Measurements from ENCODE around the gene ABCB6.

ABCB6 gene

DNA sequence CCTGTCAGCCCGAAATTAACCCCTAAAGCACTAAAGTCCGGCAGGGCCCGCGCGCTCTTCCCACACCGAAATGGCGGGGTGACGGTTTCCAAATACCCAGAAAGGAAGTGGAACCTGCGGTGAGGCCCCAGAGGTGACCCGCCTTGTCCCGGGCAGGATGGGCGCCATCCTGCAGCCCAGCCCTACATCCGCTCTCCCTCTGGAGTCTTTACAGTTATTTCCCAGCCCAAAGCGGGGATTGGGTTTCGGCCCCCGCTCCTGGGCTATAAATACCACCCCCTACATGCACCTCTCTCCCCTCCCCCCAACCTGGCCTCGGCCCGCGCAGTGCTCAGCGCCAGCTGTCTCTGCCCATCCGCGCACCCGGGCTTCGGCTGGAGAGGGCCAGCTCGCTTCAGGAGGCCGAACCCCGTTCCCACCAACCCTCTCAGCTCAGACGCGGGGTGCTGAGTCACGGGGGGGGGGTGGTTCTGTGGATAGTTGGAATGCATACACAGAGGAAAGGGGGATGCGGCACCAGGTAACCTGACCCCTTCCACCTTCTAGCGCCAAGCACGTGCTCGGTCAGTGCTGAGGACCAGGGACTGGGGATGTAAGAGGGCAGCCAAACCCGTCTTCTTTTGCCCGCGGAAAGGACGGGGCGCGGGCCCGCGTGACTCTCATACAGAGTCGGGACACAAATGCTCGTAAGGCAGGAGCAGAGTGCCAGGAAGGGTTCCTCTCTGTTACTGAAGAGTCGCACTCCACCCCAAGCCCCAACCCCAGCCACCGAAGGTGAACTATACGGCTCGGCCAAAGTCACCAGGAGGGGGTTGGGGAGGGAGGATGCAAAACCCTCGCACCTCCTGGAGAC lies 34.4 kb upstream of the ABCB6 start, which contains the start of gene TUBA4B:
Gene TUBA4B (plus strand): TSS at position 344 of the 853 bp plus-strand sequence. CDS start 165 bp downstream, at position 509.
- peak within 1 kb of the TSS; percentile 71 for H3K9ac ChIP-seq
- H3K4me2 ChIP-seq, result peak within 1 kb of the TSS; percentile 98
- peaks cover 72% of the 10 kb centered on the region for H3K4me1 ChIP-seq
- no peak for TF ChIP-seq Cebpa-rat (IDR thresholded peaks at IDR 0.05)
- peaks cover 13% of the 10 kb centered on the region; the same call in 1 of the 2 replicates for H3K36me3 ChIP-seq
- no peaks in the 10 kb centered on the region for H3K9me3 ChIP-seq
- peak within 1 kb of the TSS; percentile 67 for H3K27ac ChIP-seq
- 0 out of 2 replicates have a peak, but pooled peaks cover 5% of the 10 kb centered on the region for H4K20me1 ChIP-seq
- H3K4me3 ChIP-seq, result peak within 1 kb of the TSS; percentile 71
- H3K27me3 ChIP-seq, result peaks cover 16% of the 10 kb centered on the region; the same call in 1 of the 2 replicates

DNA sequence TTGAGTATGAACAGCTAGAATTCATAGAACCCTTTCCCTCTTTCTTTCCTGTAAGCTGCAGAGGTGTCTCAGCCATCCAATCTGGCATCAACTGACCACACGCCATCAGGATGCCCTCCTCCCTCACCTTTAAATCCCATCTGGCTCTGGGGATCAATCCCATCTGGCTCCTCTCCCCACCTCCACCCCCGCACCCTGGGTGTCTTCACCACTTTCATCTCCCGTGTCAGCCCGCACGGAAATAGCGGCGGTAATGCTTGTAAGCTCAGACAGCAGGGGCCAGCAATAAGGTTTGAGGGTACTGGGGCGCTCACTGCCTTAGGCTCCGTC lies 33.8 kb upstream of the ABCB6 start:
- peak overlapping the region; percentile 67; the same call in 1 of the 2 replicates for H3K27ac ChIP-seq

DNA sequence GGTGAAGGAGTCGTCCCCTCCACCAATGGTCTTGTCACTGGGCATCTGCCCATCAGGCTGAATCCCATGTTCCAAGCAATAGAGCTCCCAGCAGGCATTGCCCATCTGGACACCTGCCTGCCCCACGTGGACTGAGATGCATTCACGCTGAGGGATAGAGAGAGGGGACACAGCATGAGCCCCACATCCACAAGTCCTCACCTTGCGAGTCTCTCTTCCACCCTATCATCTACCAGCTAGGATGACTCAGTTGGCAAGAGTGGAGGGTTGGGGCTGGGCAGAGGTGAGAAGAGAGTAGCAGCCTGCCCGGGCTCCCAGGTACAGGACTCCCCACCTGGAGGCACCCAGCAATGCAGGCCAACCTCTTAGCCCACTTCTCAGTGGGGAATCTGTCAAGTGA lies 33.3 kb upstream of the ABCB6 start:
- Histone ChIP-seq H3K4me3 (peak overlapping the region; percentile 71), H3K27ac (no peak overlapping the region), H4K20me1 (0 out of 2 replicates have a peak, but pooled peaks cover 5% of the 10 kb centered on the region), H3K9me3 (no peaks in the 10 kb centered on the region), H3K4me1 (peaks cover 83% of the 10 kb centered on the region), H3K36me3 (peaks cover 17% of the 10 kb centered on the region; the same call in 1 of the 2 replicates), H3K27me3 (peaks cover 16% of the 10 kb centered on the region; the same call in 1 of the 2 replicates), H3K4me2 (peak overlapping the region; percentile 98), H3K9ac (peak overlapping the region; percentile 71; the same call in 1 of the 2 replicates)
- TF ChIP-seq Cebpa-rat (IDR thresholded peaks at IDR 0.05), result no peak

More for the DNA sequence above, 33.8 kb upstream of the ABCB6 start:
- peak overlapping the region; percentile 98 for H3K4me2 ChIP-seq
- no peak for TF ChIP-seq Cebpa-rat (IDR thresholded peaks at IDR 0.05)
- H3K9me3 ChIP-seq, result no peaks in the 10 kb centered on the region
- peaks cover 16% of the 10 kb centered on the region; the same call in 1 of the 2 replicates for H3K27me3 ChIP-seq
- H3K4me3 ChIP-seq, result peak overlapping the region; percentile 71
- H3K4me1 ChIP-seq, result peaks cover 78% of the 10 kb centered on the region
- peak overlapping the region; percentile 71 for H3K9ac ChIP-seq
- 0 out of 2 replicates have a peak, but pooled peaks cover 5% of the 10 kb centered on the region for H4K20me1 ChIP-seq
- H3K36me3 ChIP-seq, result peaks cover 14% of the 10 kb centered on the region; the same call in 1 of the 2 replicates

DNA sequence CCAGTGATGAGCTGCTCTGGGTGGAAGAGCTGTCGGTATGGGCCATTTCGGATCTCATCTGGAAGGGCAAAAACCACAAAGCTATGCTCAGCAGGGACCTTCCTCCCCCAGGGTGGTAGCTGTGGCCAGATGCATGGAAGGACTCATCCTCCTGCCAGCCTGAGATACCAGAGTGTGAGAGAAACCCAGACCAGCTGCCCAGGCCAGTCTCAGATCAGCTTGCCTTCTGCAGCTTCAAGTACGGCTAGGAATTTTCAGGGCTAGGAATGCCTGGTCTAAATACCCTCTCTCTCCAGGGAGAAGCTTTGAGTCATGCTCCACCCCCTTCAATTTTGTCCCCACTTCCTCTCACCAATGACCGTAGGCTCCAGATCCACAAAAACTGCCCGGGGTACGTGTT lies 32.9 kb upstream of the ABCB6 start:
- Histone ChIP-seq H4K20me1 (0 out of 2 replicates have a peak, but pooled peaks cover 5% of the 10 kb centered on the region), H3K4me1 (peaks cover 87% of the 10 kb centered on the region), H3K27ac (no peak overlapping the region), H3K9me3 (no peaks in the 10 kb centered on the region), H3K4me3 (no peak overlapping the region), H3K36me3 (peaks cover 18% of the 10 kb centered on the region; the same call in 1 of the 2 replicates), H3K4me2 (peak overlapping the region; percentile 98), H3K9ac (no peak overlapping the region), H3K27me3 (peaks cover 16% of the 10 kb centered on the region; the same call in 1 of the 2 replicates)
- no peak for TF ChIP-seq Cebpa-rat (IDR thresholded peaks at IDR 0.05)

DNA sequence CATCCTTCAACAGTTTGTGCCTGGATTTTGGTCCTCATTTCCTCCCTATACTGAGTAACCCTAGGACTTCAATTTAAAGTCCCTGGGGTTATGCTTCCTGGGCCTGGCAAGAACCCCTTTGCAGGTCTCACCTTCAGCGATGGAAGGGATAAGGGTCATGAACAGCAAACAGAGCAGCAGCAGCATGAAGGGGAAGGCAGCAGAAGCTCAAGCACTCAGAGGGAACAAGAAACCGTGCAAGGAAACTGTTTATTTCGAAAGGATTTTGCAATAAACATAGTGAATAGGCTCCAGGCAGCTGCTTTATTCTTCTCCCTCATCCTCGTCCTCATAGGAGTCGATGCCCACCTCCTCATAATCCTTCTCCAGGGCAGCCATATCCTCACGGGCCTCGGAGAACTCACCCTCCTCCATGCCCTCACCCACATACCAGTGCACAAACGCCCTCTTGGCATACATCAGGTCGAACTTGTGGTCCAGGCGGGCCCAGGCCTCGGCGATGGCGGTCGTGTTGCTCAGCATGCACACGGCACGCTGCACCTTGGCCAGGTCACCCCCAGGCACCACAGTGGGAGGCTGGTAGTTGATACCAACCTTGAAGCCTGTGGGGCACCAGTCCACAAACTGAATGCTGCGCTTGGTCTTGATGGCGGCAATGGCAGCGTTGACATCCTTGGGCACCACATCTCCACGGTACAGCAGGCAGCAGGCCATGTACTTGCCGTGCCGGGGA lies 31.5 kb upstream of the ABCB6 start:
- Histone ChIP-seq H4K20me1 (0 out of 2 replicates have a peak, but pooled peaks cover 5% of the 10 kb centered on the region), H3K4me2 (peak overlapping the region; percentile 98), H3K27me3 (peaks cover 16% of the 10 kb centered on the region; the same call in 1 of the 2 replicates), H3K4me1 (peaks cover 97% of the 10 kb centered on the region), H3K27ac (peak overlapping the region; percentile 69), H3K9ac (peak overlapping the region; percentile 46), H3K9me3 (no peaks in the 10 kb centered on the region), H3K4me3 (peak overlapping the region; percentile 48), H3K36me3 (peaks cover 18% of the 10 kb centered on the region; the same call in 1 of the 2 replicates)
- TF ChIP-seq Cebpa-rat (IDR thresholded peaks at IDR 0.05), result no peak

DNA sequence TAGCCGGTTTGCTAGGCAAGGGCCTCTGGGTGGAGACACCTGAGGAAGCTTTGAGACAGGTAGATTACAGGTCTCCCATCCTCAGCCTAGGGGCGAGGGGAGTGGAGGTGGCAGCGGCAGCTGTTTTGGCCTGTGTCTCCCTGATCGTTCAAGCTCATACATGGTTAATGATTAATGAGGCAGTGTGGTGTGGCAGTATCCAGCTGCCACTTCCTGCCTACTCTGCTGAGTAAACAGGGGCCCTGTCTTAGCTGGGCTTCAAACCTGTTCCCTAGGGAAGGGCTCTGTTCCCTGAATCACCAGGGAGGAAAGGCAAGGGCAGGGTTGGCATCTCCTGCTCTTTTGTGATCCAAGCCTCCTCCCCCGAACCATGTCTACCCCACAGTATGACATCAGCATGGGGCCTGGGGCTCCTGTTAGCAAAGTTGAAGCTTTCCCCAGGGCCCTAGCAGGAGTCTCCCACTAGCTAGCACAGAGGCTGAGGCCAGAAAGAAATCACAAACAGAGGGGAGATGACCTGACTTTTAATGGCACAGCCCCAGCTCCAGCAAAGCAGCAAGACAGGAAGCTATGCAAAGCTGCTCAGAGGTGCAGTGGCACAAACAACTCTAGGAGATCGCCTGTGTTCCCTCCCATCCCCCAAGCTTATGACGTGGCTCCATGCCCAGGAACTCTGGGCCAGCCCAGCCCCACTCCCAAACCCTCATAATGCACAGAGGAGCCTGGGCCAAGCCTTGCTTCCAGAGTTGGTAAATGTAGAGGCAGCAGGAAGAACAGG lies 30.6 kb upstream of the ABCB6 start:
- Histone ChIP-seq H3K4me1 (peaks cover 95% of the 10 kb centered on the region), H3K9ac (peak overlapping the region; percentile 46), H3K36me3 (peaks cover 18% of the 10 kb centered on the region; the same call in 1 of the 2 replicates), H4K20me1 (0 out of 2 replicates have a peak, but pooled peaks cover 5% of the 10 kb centered on the region), H3K27ac (peak overlapping the region; percentile 69), H3K9me3 (no peaks in the 10 kb centered on the region), H3K27me3 (peaks cover 16% of the 10 kb centered on the region; the same call in 1 of the 2 replicates), H3K4me2 (peak overlapping the region; percentile 98), H3K4me3 (peak overlapping the region; percentile 48)
- TF ChIP-seq Cebpa-rat (IDR thresholded peaks at IDR 0.05), result no peak

DNA sequence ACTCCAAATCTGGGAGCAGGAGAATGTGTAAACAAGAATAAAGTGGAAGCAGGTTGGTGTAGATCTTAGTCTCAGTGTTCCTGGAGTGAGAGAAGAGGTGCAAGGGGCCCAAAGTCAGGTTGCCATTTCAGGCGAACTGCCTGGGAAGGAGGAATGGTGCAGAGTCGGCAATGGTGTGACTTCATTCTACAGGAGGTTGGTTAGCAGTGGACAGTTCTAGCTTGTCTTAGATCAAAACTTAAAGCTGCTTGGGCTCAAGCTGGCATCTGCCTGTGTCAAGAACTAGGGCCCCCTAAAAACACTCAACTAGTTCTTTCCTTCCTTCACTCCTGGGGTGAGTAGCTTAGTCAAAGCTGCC lies 30.1 kb upstream of the ABCB6 start:
- Histone ChIP-seq H3K9ac (peak overlapping the region; percentile 46), H3K4me3 (peak overlapping the region; percentile 48; the same call in 1 of the 2 replicates), H3K36me3 (peaks cover 18% of the 10 kb centered on the region; the same call in 1 of the 2 replicates), H4K20me1 (0 out of 2 replicates have a peak, but pooled peaks cover 5% of the 10 kb centered on the region), H3K27me3 (peaks cover 16% of the 10 kb centered on the region; the same call in 1 of the 2 replicates), H3K27ac (peak overlapping the region; percentile 69), H3K9me3 (no peaks in the 10 kb centered on the region), H3K4me1 (peaks cover 93% of the 10 kb centered on the region), H3K4me2 (peak overlapping the region; percentile 98)
- TF ChIP-seq Cebpa-rat (IDR thresholded peaks at IDR 0.05), result no peak

DNA sequence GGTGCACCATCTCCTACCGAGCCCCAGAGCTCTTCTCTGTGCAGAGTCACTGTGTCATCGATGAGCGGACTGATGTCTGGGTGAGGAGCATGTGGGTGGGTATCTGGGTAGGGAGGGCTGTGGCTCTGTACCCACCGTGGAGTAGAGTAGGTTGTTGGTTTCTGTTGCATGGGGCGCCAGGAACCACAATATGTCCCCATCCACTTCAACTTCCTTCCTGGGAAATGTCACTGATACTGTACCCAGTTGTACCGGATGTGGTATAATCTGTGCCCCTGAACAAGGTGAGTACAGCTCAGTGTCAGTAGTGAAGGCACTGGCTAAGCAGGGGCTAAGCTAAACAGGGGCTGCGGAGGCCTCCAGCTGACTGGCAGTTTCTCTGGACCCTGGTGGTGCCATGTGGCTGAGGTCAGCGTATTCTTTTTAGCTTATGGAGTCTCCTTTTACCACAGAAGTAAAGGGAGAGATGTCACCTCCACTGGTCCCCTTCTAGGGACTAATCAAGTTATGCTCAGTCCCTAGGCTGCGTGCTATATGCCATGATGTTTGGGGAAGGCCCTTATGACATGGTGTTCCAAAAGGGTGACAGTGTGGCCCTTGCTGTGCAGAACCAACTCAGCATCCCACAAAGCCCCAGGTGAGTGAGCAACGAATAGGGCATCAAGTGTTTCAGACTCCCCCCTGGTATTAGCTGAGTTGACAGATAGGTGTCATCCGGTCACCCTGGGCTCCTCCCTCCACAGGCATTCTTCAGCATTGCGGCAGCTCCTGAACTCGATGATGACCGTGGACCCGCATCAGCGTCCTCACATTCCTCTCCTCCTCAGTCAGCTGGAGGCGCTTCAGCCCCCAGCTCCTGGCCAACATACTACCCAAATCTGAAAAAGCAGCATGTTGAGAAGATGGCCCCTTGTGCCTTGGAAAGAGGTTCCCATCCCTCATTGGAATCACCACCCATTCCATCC lies 29.2 kb upstream of the ABCB6 start:
- no peaks in the 10 kb centered on the region for H3K9me3 ChIP-seq
- H3K27ac ChIP-seq, result no peak overlapping the region; the same call in 1 of the 2 replicates
- 0 out of 2 replicates have a peak, but pooled peaks cover 5% of the 10 kb centered on the region for H4K20me1 ChIP-seq
- peaks cover 18% of the 10 kb centered on the region; the same call in 1 of the 2 replicates for H3K36me3 ChIP-seq
- TF ChIP-seq Cebpa-rat (IDR thresholded peaks at IDR 0.05), result no peak
- peaks cover 11% of the 10 kb centered on the region; the same call in 1 of the 2 replicates for H3K27me3 ChIP-seq
- H3K4me2 ChIP-seq, result peak overlapping the region; percentile 98
- H3K4me3 ChIP-seq, result no peak overlapping the region
- no peak overlapping the region for H3K9ac ChIP-seq
- peaks cover 84% of the 10 kb centered on the region for H3K4me1 ChIP-seq

Measured in BLaER1 (cell line).